GM12873 (cell line): ENCODE data around the gene DCST2.

Experiments
- TF ChIP-seq, protein P1 (sequence below): IDR thresholded peaks from 2 replicates; pipeline ENCODE4 v1.5.1; 2012; ENCODE audit warnings: low read depth, mild to moderate bottlenecking, moderate library complexity, low read length, control low read depth; ENCODE audit not compliant: insufficient read depth; ENCODE audit errors: missing control alignments

Gene DCST2

DNA sequence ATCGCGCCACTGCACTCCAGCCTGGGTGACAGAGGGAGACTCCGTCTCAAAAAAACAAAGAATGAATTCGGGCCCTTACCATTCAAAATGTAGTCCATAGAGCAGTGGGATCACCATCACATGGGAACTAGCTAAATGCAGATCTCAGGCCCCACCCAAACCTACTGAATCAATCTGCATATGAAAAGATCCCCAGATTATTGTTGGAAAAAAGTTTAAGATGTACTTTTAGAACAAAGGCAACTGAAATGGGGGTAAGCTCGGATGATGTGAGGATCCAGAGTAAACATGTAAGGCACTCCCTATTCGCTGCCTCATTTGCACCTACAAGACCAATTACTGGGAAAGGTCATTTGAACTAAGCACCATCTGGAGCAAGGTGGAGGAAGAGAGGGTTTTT lies 51.2 kb downstream of the DCST2 start:
- TF ChIP-seq, protein P1, sequence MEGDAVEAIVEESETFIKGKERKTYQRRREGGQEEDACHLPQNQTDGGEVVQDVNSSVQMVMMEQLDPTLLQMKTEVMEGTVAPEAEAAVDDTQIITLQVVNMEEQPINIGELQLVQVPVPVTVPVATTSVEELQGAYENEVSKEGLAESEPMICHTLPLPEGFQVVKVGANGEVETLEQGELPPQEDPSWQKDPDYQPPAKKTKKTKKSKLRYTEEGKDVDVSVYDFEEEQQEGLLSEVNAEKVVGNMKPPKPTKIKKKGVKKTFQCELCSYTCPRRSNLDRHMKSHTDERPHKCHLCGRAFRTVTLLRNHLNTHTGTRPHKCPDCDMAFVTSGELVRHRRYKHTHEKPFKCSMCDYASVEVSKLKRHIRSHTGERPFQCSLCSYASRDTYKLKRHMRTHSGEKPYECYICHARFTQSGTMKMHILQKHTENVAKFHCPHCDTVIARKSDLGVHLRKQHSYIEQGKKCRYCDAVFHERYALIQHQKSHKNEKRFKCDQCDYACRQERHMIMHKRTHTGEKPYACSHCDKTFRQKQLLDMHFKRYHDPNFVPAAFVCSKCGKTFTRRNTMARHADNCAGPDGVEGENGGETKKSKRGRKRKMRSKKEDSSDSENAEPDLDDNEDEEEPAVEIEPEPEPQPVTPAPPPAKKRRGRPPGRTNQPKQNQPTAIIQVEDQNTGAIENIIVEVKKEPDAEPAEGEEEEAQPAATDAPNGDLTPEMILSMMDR = no peak

DNA sequence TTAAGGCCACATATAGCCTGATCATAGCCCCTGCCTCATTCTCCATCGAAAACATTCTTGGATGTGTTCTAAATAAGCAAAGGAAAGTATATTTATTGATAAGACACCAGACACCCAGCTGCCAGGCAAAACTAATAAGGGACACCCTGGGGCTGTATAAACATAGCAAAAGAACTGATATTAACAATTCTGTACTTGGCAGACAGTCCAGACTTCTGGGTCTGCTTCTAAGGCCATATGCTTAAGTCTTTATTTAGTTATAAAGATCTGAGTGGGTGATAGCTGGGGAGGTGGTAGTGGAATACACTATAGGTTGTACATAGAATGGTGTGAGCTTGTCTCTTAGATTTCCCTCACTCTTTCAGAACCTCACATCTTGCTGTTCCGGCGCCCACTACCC lies 55.2 kb downstream of the DCST2 start:
- TF ChIP-seq, protein P1 = no peak

DNA sequence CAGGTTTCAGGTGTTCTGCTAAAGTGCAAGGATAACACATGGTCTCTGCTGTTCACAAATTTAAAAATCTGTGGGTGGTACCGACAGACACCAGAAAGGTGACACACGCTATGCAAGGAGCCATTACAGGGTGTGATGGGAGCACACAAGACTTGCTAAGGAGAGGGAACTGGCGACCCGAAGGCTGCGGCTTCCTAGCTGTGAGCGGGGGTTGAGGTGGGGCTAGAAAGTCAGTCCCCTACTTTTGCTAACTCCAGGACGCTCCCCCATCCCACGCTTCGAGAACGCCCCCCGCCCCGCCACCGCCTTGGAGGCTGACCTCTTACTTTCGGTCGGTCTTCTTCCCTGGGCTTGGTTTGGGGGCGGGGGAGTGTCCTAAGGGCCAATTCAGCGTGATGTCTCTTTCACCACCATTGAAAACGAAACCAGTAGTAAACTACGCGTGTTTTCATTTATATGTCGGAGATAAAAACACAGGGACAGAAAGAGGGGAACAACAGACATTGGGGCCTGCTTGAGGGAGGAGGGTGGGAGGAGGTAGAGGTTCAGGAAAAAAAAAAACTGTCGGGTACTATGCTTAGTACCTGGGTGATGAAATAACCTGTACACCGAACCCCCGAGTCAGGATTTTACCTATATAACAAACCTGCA lies 58.0 kb downstream of the DCST2 start:
- TF ChIP-seq, protein P1 = no peak

DNA sequence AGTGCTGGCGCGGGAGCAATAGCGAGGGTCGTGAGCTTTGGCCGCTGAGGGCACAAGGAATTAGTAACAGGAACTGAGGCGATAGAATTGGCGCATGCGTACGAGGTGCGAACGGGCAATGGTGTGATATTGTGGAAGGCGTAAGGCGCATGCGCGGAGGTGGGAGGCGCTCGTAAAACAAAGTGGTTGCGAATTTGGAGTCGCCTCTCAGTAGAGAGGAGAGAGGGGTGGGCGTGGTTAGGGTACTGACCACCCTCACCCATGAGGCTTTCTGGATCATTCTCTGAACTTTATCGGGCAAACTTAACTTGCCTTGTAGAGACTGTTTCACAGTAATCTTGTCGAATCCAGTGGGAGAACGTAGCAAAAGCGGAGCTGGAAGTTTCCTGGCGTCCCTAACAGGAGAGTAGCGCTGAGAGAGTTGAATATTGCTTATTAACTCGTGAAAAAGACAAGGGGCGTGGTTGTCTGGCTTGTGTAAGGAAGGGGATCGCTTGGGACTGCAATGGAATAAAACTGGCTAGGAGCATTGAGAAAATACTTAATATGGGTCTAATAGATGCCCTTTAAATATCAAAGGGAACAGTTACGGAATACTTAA lies 58.7 kb downstream of the DCST2 start:
- TF ChIP-seq, protein P1 = no peak

DNA sequence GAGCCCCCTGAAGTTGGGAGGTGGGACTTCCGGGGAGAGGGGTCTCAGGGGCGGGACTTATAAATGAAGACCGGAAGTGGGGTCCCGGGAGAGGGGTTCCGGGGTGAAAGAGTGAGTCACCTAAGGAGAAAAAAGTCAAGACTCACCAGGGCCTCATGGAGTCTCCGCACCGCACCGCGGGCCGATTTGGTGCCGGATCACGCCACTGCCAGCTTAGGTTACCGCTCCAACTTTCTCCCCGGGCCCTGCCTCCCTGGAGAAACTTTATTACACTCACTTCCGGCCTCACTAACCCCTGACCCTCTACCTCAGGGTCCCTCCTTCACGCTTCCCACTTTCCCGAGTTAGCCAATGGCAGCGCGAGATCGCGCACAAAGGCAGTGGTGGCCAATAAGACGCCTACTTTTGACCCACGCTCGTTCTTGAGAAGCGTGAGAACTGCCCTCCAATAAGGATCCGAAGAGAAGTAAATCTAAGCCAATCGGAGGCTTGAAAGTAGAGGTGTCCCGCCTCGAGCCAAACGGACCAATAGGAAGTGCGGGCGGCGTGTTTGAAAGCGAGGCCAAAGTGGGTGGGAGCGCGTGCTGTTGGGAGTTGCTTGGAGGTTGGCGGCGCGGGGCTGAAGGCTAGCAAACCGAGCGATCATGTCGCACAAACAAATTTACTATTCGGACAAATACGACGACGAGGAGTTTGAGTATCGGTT lies 59.3 kb downstream of the DCST2 start, which contains the start of gene CKS1B:
CKS1B (plus strand) TSS at position 580 of the 706 bp plus-strand sequence; CDS start at position 645, 65 bp downstream.
- TF ChIP-seq, protein P1 = no peak

DNA sequence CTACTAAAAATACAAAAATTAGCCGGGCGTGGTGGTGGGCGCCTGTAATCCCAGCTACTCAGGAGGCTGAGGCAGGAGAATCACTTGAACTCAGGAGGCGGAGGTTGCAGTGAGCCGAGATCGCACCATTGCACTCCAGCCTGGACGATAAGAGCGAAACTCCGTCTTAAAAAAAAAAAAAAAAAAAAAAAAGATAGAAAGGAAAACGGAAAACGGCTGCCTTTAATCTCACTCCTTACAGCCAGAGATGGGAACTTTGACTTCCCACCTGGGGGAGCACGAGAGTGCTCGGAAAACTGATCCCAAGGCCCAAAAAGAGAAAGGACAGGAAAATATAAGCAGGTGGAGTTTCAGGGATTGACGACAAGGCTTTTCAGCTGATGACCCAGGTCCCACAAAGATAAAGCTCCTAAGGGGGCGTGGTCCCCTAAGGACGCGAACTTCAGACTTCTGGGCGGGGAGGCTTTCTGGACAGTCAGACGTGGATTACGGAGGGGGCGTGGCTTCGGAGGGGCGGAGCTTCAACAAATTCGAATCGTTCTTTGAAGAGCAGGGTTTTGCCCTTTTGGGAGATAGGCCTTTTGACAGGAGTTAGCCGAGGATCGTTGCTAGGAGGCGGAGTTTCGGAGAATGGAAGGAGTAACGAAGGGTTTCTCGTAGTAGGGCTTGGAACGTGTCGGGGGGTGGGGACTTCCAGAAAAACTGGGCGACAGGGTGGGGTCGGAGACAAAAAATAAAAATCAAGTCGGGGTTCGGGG lies 60.1 kb downstream of the DCST2 start:
- TF ChIP-seq, protein P1 = peak; percentile 15
